LHCN-M2 (cell line): ENCODE measurements around the gene CNTF. TPM values are rescaled to one million over a fixed set of nuclear protein-coding genes. Genes with fewer than 3 reads are reported as not detected.
"Not testable (repeated sequence)": the region's sequence is repeated elsewhere in the genome, so short reads cannot be mapped to it uniquely, and the experiment has no call there.

Source experiments
- DNase-seq: peaks from one replicate; pipeline ENCODE4 v3.0.0-alpha.2; 2012; ENCODE audit warnings: low read depth
- polyA plus RNA-seq: library from polyadenylated mRNA; unstranded; fragments of >200 nt; gene quantifications from one replicate; pipeline ENCODE4 v1.2.1, GENCODE V29; 2012; ENCODE audit warnings: missing spikeins
- total RNA-seq: library from RNA; depleted of rRNA; stranded (reverse); fragments of >200 nt; gene quantifications from 2 replicates; pipeline ENCODE4 v1.2.3, GENCODE V29; 2014; rRNA removed

CNTF gene
- total RNA-seq: 1.3 and 2.6 TPM in 2 replicates
- polyA plus RNA-seq: 0.39 TPM

- DNase-seq: peak; percentile 42
Measured at GRCh38 chr11:58622344-58622743, at the start of gene CNTF. Gene CNTF (plus strand): TSS chr11:58622665. CDS start chr11:58622753, 88 bp downstream.

GRCh38 chr11:58572906-58573305 is 49.6 kb upstream of the CNTF start:
- DNase-seq: not testable (repeated sequence)

- DNase-seq: peak; percentile 92
Measured at GRCh38 chr11:58573451-58574104, 48.9 kb upstream of the CNTF start.

- DNase-seq: peak; percentile 74
Measured at GRCh38 chr11:58574881-58575280, 47.6 kb upstream of the CNTF start.

GRCh38 chr11:58575377-58576020 is 47.0 kb upstream of the CNTF start, which contains the start of gene LPXN:
Gene LPXN (minus strand): TSS chr11:58575856. CDS start chr11:58575772, 84 bp downstream.
- DNase-seq: peak; percentile 78

- peak; percentile 59 for DNase-seq
Measured at GRCh38 chr11:58576887-58577471, 45.5 kb upstream of the CNTF start.

- DNase-seq: peak; percentile 95
Measured at GRCh38 chr11:58577555-58578135, 44.8 kb upstream of the CNTF start.

GRCh38 chr11:58578136-58578634 is 44.3 kb upstream of the CNTF start:
- peak; percentile 99 for DNase-seq

GRCh38 chr11:58578635-58579191 is 43.8 kb upstream of the CNTF start, which contains the start of gene ZFP91:
Gene ZFP91 (plus strand): TSS chr11:58579063. CDS start chr11:58579282, 219 bp downstream.
- peak; percentile 97 for DNase-seq

- DNase-seq: peak; percentile 90
Measured at GRCh38 chr11:58579192-58580129, 43.0 kb upstream of the CNTF start.

GRCh38 chr11:58580311-58580710 is 42.2 kb upstream of the CNTF start:
- DNase-seq: no peak

GRCh38 chr11:58582437-58582836 is 40.0 kb upstream of the CNTF start:
- no peak for DNase-seq

- no peak for DNase-seq
Measured at GRCh38 chr11:58586998-58587397, 35.5 kb upstream of the CNTF start.

GRCh38 chr11:58591659-58592058 is 30.8 kb upstream of the CNTF start:
- DNase-seq: no peak

- no peak for DNase-seq
Measured at GRCh38 chr11:58592760-58593472, 29.5 kb upstream of the CNTF start.

GRCh38 chr11:58594826-58595225 is 27.6 kb upstream of the CNTF start:
- DNase-seq: no peak

- no peak for DNase-seq
Measured at GRCh38 chr11:58596621-58597020, 25.8 kb upstream of the CNTF start.

- DNase-seq: no peak
Measured at GRCh38 chr11:58597486-58598144, 24.9 kb upstream of the CNTF start.

GRCh38 chr11:58600510-58600909 is 22.0 kb upstream of the CNTF start:
- no peak for DNase-seq
